Vagina (tissue), 2 donors: ENCODE results near the gene TTC34.

Experiments
- POLR2AphosphoS5 ChIP-seq, 2 donors: sonication (generic); formaldehyde crosslinking; IDR thresholded peaks; one replicate each; pipeline ENCODE4 v1.9.0; 2017; ENCODE audit warnings: antibody characterized with exemption in 2 of 2, mild to moderate bottlenecking in 2 of 2, low read depth in 1 of 2; ENCODE audit not compliant: insufficient read depth in 1 of 2
- TF ChIP-seq, protein P1 (sequence below), 3 experiments: fragments of 450-650 bp in 2 of 3; fragments of 200-600 bp in 1 of 3; sonication (generic) in 1 of 3; IDR thresholded peaks; one replicate each; pipeline ENCODE4 v1.5.1; 2017 to 2019; ENCODE audit warnings: antibody characterized with exemption in 3 of 3, mild to moderate bottlenecking in 2 of 3, moderate library complexity in 2 of 3

DNA sequence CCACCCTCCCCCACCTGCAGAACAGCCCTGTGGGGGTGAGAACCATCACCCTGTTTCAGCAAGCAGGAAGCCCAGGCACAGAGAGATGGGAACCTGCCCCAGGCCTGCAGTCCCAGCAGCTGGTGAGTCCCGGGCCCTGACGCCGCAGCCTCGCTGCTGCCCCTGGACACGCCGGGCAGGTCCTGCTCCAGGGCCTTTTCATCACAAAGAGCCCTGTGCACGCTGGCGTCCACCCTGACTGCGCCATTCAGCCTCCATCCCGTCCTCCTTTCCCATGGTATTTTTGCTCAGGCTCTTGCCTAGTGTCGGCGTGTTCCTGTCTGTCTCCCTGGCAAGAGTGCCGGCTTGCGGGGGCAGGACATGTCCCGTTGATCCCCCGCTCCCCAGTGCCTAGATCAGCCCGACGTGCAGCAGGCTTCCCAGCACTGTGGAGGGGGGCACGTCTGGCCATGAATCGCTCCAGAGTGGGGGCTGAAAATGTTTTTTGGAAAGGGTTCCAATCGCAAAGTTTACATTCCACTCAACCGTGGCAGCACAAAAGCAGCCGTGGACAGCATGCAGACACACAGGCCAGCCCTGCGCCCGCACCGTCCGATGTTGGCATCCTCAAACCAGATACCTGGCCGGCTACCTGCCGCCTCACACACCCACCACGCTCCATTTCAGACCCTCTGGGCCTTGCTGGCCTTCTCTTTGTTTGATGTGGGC, 6.3 kb upstream of the TTC34 start:
- TF ChIP-seq, protein P1, sequence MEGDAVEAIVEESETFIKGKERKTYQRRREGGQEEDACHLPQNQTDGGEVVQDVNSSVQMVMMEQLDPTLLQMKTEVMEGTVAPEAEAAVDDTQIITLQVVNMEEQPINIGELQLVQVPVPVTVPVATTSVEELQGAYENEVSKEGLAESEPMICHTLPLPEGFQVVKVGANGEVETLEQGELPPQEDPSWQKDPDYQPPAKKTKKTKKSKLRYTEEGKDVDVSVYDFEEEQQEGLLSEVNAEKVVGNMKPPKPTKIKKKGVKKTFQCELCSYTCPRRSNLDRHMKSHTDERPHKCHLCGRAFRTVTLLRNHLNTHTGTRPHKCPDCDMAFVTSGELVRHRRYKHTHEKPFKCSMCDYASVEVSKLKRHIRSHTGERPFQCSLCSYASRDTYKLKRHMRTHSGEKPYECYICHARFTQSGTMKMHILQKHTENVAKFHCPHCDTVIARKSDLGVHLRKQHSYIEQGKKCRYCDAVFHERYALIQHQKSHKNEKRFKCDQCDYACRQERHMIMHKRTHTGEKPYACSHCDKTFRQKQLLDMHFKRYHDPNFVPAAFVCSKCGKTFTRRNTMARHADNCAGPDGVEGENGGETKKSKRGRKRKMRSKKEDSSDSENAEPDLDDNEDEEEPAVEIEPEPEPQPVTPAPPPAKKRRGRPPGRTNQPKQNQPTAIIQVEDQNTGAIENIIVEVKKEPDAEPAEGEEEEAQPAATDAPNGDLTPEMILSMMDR (IDR thresholded peaks at IDR 0.05): no peak
- no peak for TF ChIP-seq POLR2AphosphoS5 (IDR thresholded peaks at IDR 0.05; ENCODE audit: insufficient read depth in 1 of 2, low read depth in 1 of 2)
